ENCODE results near the gene NACC2.

GRCh38 chr9:136127313-136127712 is 32.2 kb upstream of the NACC2 start:
- no peak for TF ChIP-seq POLR2A (IDR thresholded peaks at IDR 0.05; ENCODE audit: low read length)
- no peak for TF ChIP-seq GATA1 (IDR thresholded peaks at IDR 0.05; ENCODE audit: low read depth, low read length)

Measured in erythroblast (primary cell).